ENCODE results near the gene NBEAL2.
A peak's percentile ranks its signal among the peaks of the same experiment; 100 is the strongest.
"Not testable (repeated sequence)": the region's sequence is repeated elsewhere in the genome, so short reads cannot be mapped to it uniquely, and the experiment has no call there.

The NBEAL2 gene

GRCh38 chr3:47016086-47016933, 36.8 kb downstream of the NBEAL2 start:
- DNase-seq: no peak

GRCh38 chr3:47016934-47017435, 37.5 kb downstream of the NBEAL2 start:
- DNase-seq: no peak

DNA sequence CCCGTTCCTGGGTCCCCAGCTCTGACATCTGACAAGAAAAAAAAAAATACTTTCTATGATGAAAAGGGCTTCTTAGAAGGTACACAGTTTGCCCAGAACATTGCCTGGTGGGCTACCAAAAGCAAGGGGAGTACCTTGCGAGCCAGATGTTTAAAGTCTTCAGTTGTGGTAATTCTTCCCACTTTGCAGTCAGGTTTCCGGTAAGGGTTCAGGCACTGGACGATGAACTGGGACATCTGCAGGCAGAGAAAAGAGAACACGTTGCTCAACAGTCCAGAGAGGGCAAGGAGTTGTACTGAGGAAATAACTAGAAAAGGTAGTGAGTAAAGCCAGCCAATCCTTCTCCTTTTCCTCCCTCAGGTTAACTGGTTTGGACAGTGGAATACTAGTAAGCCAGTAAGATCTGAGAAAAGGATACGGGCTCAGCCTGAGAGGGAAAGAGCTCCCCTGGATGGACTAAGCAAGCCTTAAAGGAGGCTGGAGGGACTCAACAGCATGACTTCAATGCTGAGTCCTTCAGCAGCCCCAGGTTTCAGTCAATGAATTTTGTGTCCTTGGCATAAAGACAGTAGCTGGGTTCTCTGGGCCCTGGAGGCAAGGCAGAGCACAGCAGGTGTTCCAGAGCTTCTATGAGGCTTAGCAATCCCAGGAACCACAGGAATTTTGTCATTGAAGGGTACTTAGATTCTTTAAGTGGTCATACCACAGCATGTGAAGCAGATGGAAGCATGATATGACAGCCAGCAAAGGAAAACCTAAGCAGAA, 38.2 kb downstream of the NBEAL2 start:
- DNase-seq: no peak

DNA sequence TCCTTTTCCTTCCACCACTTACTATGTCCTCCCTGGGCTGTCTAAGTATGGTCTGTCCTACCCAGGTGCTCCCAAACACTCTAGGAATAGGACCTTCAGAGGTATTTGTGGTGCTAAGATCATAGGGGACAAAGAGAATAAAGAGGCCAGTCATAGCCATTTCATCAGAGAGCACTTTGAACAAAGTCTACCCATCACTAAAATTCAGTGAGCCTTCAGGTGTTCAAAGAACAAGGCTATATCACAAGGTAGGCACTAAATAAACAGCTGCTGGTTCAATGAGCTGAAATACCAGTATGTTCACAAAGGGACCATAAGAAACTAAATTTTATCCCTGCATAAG, 38.8 kb downstream of the NBEAL2 start:
- no peak for DNase-seq

- DNase-seq: no peak
Measured at GRCh38 chr3:47019201-47019600, 39.7 kb downstream of the NBEAL2 start.

DNA sequence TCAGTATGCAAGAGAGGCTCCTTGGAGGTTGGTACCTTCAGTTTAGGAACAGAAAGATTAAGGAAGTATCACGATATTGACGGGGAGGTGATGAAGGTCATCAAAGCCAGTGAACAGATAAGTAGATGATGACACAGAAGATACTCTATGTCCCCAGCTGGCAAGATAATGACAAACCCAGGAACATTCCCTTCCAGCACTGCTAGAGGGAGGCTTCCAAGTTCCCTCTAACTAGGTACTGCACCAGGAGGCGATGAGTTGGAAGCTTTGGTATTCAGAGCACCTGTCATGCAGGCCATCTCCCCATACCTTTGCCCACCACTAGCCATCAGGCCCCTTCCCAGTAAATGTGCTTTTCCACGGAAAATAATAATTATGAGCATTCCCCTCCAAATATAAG, 40.8 kb downstream of the NBEAL2 start:
- DNase-seq: no peak

DNA sequence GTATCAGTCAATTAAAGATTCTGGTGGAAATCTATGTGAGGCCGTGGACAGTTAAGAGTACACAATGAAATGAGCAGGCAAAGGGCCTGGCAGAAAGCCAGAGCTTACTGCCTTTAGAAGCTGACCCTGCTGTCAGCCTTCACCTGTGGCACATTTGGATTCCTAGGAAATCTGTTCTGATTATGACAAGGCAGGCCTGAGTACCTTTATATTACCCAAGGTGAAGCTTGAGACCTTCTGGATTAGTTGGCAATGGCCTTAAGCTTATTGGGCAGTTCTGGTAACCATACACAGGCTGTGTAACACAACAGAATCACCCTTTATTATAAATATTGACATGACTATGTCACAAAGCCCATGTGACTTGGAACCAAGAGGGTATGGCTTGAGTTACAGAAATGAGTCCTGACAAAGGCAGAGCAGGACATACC, 43.2 kb downstream of the NBEAL2 start:
- peak; percentile 72 for DNase-seq

DNA sequence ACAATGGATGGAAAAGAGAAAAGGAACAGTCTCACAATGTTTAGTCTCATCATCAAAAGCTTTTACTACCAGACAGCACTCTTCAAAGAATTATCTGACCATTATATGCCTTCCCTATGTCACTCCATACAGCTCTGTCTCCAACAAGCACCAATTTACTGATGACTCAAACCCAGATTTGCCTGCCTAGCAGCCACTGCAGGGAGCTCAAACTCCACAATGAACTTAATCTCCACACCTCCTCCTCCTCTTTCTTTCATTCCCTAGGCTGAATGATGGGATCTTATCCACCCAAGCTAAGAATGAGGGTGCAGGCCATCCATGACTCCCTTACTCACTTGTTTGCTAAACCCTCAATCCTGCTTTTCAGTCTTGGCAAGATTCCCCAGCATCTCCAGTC, 45.5 kb downstream of the NBEAL2 start:
- no peak for DNase-seq

- not testable (repeated sequence) for DNase-seq
Measured at GRCh38 chr3:47026432-47026831, 47.0 kb downstream of the NBEAL2 start.

DNA sequence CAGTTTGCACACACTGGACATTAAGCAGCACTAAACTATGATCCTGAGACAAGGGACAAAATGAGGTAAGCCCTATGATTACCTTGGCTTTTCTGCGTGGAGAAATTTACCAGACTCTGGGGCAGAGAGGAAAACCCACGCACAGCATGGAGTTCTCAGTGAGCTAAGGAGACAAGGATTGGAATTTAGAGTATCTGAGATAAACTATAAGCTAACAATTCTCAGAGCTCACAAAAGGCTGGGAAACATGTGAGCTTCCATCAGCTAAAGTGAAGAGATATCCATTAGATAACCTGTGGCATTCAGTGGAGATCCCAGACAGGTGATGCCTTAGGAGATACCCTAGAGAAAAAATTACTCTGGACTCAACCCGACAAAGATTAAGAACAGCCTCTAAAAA, 48.7 kb downstream of the NBEAL2 start:
- no peak for DNase-seq

DNA sequence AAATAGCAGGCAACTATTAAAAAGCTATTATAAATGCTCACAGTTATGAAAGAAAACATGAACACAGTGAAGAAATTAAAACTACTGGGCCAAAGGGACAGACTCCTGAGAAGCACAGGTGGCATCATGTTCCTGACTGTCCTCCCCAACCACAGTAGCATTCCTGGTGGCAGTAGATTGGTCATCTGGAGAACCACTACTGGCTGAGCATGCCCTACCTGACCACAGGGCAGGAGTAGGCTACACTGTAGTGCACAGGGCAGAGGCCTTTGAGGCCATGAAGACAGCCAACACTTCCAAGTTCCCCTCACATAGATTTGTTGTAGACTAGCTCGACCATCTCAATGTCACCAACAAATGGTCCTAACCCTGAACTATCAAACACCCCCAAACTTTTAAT, 49.2 kb downstream of the NBEAL2 start:
- DNase-seq: no peak

DNA sequence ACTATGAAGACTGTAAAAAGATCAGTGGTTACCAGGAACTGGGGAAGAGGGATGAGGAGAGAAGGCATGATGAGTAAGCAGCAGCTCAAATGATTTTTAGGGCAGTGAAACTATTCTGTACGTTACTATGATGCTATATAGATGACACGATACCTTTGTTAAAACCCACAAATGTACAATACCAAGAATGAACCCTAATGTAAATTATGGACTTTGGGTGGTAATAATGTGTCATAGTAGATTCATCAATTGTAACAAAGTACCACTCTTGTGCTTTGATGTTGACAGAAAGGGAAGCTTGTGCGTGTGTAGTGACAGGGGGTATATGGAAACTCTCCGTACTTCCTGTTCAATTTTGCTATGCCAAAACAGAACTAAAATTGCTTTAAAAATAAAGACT, 51.6 kb downstream of the NBEAL2 start:
- DNase-seq: not testable (repeated sequence)

DNA sequence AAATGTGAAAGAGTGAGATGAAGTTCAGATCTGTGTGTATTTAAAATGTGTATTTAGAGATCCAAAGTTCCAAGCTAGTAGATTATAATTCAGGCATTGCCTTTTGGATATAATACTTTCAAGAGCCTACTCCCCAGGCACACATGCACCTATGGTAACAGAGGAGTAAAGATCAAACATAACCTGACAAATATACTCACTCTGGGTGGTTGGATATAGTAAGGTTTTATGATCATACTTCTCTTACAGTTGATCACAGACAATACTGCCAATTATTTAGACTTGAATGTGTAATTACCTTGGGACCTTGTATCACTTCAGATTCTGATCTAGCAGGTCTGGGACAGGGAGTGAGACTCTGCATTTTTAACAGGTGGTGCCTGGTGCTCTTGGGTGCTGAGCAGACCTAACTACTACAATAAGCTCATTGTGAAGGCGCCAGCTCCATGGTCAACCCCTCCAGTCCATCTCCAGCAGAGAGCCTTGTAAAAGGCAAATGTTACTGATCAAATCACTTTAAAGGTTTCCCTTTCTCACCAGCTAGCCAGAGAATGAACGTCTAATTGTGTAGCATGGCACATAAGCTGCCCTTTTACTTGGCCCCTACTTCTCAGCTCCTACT, 55.5 kb downstream of the NBEAL2 start:
- DNase-seq: no peak

DNA sequence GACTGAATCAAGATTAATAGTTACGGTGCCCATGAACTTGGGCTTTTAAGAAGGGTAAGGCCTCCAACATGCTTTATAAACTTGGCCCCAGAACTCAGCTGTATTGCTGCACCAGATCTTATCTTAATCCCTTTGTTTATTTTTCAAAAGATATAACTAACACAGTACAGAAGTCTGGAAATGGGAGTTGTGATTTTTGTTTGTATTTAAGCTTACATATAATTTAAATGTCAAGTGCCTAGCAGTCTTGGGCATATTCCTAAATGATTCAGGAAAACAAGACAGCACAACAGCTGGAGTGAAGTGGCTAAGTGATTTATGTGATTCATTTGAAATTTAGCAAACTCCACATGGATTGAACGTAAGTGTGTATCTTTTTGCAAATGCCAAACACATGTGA, 56.2 kb downstream of the NBEAL2 start:
- no peak for DNase-seq

- DNase-seq: no peak
Measured at GRCh38 chr3:47036145-47036544, 56.7 kb downstream of the NBEAL2 start.

DNA sequence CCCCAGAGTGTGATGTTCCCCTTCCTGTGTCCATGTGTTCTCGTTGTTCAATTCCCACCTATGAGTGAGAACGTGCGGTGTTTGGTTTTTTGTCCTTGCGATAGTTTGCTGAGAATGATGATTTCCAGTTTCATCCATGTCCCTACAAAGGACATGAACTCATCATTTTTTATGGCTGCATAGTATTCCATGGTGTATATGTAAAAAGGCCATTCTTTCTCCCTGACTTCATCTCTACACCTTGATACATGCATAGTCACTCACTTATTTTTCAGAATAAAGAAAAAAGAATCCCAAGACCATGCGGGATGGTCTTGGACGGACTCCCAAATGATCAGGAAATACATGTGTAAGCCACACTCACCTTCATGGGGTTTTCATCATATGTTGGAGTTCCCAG, 57.8 kb downstream of the NBEAL2 start:
- DNase-seq: not testable (repeated sequence)

GRCh38 chr3:47041114-47041513, 61.6 kb downstream of the NBEAL2 start:
- no peak for DNase-seq

DNA sequence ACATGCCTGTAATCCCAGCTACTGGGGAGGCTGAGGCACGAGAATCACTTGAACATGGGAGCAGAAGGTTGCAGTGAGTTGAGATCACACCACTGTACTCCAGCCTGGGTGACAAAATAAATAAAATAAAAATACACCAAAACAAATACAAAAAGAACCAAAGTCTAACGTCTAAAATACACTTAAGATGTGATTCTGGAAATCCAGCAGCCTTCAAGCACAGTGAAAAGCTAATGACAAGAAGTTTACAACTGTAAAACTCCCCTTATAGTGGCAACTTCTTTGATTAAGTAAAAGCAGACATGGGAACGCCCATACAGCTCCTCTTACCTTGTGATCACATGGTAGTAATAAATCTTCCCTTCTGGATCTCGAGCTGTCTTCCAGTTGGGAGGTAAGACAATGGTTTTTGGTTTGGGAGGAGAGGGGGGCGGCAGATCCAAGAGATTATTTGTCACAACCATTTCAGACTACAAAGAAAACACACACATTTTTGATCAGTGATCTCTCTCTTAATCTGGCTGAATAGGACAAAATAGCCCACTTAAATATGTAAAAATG, 62.8 kb downstream of the NBEAL2 start:
- peak; percentile 59 for DNase-seq

GRCh38 chr3:47047069-47047468, 67.6 kb downstream of the NBEAL2 start:
- no peak for DNase-seq

DNA sequence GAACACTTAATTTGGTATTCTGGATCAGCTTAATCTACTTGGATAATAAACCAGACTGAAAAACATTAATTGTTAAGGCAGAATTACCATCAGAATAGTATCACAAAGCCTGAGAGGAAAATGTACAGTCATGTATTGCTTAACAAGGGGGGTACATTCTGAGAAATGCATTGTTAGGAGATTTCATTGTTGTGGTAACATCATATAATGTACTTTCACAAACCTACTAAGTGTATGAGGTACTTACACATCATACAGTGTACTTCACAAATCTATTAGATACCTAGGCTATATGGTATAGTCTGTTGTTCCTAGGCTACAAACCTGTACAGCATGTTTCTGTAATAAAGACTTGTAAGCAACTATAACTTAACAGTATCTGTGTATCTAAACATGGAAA, 68.2 kb downstream of the NBEAL2 start:
- no peak for DNase-seq

DNA sequence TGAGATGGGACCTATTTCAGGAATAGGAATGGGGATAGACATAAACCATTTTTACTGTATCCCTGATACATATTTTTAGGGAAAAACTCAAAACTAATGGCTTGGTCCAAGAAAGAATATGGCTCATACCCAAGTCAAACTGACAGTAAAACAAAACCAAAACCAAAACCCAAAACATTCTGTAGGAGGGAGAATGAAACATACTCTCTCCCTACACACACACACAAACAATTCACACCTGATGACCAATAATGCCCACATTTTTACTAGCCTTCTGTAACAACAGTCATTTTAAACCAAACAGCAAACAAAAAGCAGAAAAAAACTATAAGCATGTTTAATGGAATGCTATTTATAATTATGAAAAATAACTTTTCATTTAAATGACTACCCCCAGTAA, 74.9 kb downstream of the NBEAL2 start:
- no peak for DNase-seq

DNA sequence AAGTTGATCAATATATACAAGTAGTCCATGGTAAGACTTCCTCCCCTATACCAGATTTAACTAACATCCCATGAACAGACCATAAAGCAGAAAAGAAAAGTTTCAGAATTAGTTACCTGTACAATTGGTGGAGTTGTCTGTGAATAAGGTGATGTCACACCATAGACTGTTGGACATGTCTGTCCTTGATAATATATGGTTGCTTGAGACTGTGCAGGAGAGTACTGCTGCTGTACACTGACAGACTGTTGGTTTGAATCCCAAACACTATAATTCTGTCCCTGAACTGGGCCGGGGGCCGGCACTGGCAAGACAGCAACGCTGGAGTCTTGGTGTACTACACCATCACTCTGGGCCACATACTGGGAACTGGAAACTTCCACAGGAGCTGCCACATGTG, 77.2 kb downstream of the NBEAL2 start:
- DNase-seq: no peak

GRCh38 chr3:47057212-47057671, 77.8 kb downstream of the NBEAL2 start:
- DNase-seq: no peak

Measured in NCI-H82 (cell line).